Spleen (tissue), 3 donors: Measurements from ENCODE around the gene CFAP77.

Source experiments
- POLR2A ChIP-seq, 3 donors: fragments of 450-650 bp; IDR thresholded peaks; one replicate each; pipeline ENCODE4 v1.5.1; 2017; ENCODE audit warnings: antibody characterized with exemption in 3 of 3, mild to moderate bottlenecking in 1 of 3
- POLR2AphosphoS5 ChIP-seq, 3 donors: sonication (generic); formaldehyde crosslinking; IDR thresholded peaks; one replicate each; pipeline ENCODE4 v1.5.1; 2017; ENCODE audit warnings: antibody characterized with exemption in 3 of 3

DNA sequence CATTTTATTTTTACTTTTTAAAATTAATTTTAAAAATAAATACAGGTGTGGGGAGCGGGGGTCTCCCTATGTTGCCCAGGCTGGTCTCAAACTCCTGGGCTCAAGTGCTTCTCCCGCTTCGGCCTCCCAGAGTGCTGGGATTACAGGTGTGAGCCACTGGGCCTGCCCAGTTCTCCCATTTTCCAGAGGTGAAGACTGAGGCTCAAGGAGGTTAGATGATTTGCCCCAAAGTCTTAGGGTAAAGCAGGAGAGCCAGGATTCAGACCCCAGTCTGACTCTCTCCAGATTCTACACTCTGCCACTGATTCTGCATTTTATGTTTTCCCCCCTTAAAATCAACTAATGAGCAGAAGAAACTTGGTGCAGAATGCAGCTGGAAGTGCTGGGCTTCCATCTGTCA, 36.9 kb downstream of the CFAP77 start:
- no peak for TF ChIP-seq POLR2A (IDR thresholded peaks at IDR 0.05)
- TF ChIP-seq POLR2AphosphoS5 (IDR thresholded peaks at IDR 0.05) = no peak
